Pancreas (tissue), 10 donors: ENCODE measurements around the gene ZBTB20. TPM values are rescaled to one million over a fixed set of nuclear protein-coding genes. Genes with fewer than 3 reads are reported as not detected.

Source experiments
- ATAC-seq, 4 donors: fragments of 200-7000 bp; cut with Tn5 transposase; one replicate each; pipeline versions ENCODE4 v1.8.0 to v1.9.1; 2020; ENCODE audit warnings: mild to moderate bottlenecking in 4 of 4, moderate library complexity in 4 of 4
- DNase-seq, 6 donors: peaks; one replicate each; pipeline ENCODE4 v3.0.0-alpha.2; 2020
- FAIRE-seq: peaks from 2 replicates; lab custom pipeline; 2012; peaks lifted over from hg19 to GRCh38; lab: Jason Lieb, UNC
- H3K27ac ChIP-seq, 4 donors: fragments of 200-600 bp; sonication (generic); 1 replicate in 3 of 4; 2 replicates in 1 of 4; pipeline versions ENCODE4 v1.5.0 to v1.8.0; 2020
- H3K27me3 ChIP-seq, 4 donors: fragments of 200-600 bp; one replicate each; pipeline ENCODE4 v1.8.0; 2021
- H3K36me3 ChIP-seq, 3 donors: fragments of 200-600 bp; sonication (generic) in 1 of 3; one replicate each; pipeline versions ENCODE4 v1.5.0 to v1.8.0; 2020 to 2021
- H3K4me1 ChIP-seq, 3 donors: fragments of 200-600 bp; one replicate each; pipeline ENCODE4 v1.8.0; 2021
- H3K4me3 ChIP-seq, 4 donors: fragments of 200-600 bp; sonication (generic) in 2 of 4; one replicate each; pipeline versions ENCODE4 v1.5.0 to v1.8.0; 2020 to 2021
- H3K9me3 ChIP-seq, 4 donors: fragments of 200-600 bp; one replicate each; pipeline ENCODE4 v1.8.0; 2021
- WGBS, 2 donors: extraction: QIAGEN DNeasy Blood & Tissue Kit; methylation state at CpG; one replicate each; pipeline ENCODE4 v1.1.7; 2013; 5-methylcytosine and 5-hydroxymethylcytosine counted together
- intact Hi-C, 3 donors: fragments of 100-400 bp; cut with DNase I; formaldehyde crosslinking; loops; one replicate each; pipeline versions ENCODE4 v1.11.1 to v1.14.2; 2022
- polyA plus RNA-seq, 2 donors: library from polyadenylated mRNA; stranded (reverse); fragments of 200-250 nt; gene quantifications; one replicate each; pipeline ENCODE4 v1.2.3, GENCODE V29; 2013
- total RNA-seq, 6 donors: library from RNA; stranded (reverse); fragmentation: NEBNext Ultra II Directional in 4 of 6; extraction: Animal tissue kit (Norgen Biotek cat#: 25700) in 4 of 6; gene quantifications; one replicate each; pipeline versions ENCODE4 v1.2.1 to v1.2.4, GENCODE V29; 2021 to 2023
- TF ChIP-seq, protein P1 (sequence below), 4 donors: fragments of 200-600 bp; sonication (generic) in 3 of 4; IDR thresholded peaks; one replicate each; pipeline versions ENCODE4 v1.5.0 to v1.8.0; 2021; ENCODE audit warnings: antibody characterized with exemption in 4 of 4
- donor health status: healthy with polysubstance abuse.
- donor health status: DM: no; HTN: no; CAD: no; lungs with moderate emphysema.
- donor health status: DM: no; HTN: no; CAD: no.
- donor health status: control.
- donor health status: control.
- donor health status: Bipolar disorder and iron deficiency.
- donor health status: DM: yes; HTN: yes; CAD: no.
- donor health status: DM: no; HTN: no; CAD: no.
- donor health status: DM: no; HTN: no; CAD: no.
- donor health status: DM: yes; HTN: yes; CAD: no.

ZBTB20 gene
- total and polyA plus RNA-seq, 8 donors = 1.3 to 81.5 (median 43.7) TPM

DNA sequence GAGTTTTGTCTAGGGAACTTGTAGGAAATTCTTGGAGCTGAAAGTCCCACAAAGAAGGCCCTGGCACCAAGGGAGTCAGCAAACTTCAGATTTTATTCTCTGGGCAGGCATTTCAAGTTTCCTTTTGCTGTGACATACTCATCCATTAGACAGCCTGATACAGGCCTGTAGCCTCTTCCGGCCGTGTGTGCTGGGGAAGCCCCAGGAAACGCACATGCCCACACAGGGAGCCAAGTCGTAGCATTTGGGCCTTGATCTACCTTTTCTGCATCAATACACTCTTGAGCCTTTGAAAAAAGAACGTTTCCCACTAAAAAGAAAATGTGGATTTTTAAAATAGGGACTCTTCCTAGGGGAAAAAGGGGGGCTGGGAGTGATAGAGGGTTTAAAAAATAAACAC, 838.3 kb downstream of the ZBTB20 start:
- Histone ChIP-seq H3K9me3 (no peaks in the 10 kb centered on the region), H3K36me3 (no peaks in the 10 kb centered on the region), H3K27me3 (no peaks in the 10 kb centered on the region), H3K4me1 (no peaks in the 10 kb centered on the region), H3K27ac (no peak overlapping the region), H3K4me3 (no peak overlapping the region)
- ATAC-seq (no peak), FAIRE-seq (no peak), DNase-seq (no peak)
- TF ChIP-seq, protein P1, sequence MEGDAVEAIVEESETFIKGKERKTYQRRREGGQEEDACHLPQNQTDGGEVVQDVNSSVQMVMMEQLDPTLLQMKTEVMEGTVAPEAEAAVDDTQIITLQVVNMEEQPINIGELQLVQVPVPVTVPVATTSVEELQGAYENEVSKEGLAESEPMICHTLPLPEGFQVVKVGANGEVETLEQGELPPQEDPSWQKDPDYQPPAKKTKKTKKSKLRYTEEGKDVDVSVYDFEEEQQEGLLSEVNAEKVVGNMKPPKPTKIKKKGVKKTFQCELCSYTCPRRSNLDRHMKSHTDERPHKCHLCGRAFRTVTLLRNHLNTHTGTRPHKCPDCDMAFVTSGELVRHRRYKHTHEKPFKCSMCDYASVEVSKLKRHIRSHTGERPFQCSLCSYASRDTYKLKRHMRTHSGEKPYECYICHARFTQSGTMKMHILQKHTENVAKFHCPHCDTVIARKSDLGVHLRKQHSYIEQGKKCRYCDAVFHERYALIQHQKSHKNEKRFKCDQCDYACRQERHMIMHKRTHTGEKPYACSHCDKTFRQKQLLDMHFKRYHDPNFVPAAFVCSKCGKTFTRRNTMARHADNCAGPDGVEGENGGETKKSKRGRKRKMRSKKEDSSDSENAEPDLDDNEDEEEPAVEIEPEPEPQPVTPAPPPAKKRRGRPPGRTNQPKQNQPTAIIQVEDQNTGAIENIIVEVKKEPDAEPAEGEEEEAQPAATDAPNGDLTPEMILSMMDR (IDR thresholded peaks at IDR 0.05) = no peak
- WGBS, 2 donors = 59 to 66% methylated on average over 5 of the region's 5 CpGs
- intact Hi-C loops = no loop called here

DNA sequence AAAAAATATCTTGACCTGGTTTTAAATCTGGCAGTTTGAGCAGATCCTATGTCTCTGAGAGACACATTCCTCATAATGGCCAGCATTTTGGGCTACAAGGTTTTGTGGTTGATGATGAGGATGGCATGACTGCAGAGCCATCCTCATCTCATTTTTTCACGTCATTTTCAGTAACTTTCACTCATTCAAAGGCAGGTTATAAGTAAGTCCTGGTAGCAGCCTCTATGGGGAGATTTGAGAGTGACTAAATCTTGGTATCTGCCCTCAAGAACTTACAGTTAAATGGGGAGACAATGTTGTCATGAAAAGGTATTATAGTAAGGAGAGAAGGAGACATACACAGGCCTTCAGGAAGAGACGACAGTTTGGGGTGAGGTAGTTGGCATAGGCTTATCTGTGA, 838.7 kb downstream of the ZBTB20 start:
- WGBS, 2 donors = 59 to 78% methylated on average over 2 of the region's 2 CpGs
- no peak for FAIRE-seq

DNA sequence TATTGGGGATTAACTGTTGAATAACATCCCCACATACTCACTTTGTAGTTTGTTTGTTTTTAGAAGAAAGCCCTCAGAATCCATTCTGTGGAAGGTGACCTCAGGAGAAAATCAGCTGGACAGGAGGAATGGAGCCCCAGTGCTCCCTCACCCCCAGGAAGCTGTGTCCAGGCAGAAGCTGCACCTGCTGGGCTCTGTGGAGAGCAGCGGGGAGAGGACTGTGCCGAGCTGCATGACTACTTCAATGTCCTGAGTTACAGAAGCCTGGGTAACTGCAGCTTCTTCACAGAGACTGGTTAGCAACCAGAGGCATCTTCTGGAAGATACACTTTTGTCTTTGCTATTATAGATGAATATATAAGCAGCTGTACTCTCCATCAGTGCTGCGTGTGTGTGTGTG, 839.3 kb downstream of the ZBTB20 start:
- DNase-seq (no peak), FAIRE-seq (no peak), ATAC-seq (no peak)
- WGBS, 2 donors = 69 to 75% methylated on average over 3 of the region's 3 CpGs
- Histone ChIP-seq H3K4me1 (no peaks in the 10 kb centered on the region), H3K4me3 (no peak overlapping the region), H3K9me3 (no peaks in the 10 kb centered on the region), H3K36me3 (no peaks in the 10 kb centered on the region), H3K27me3 (no peaks in the 10 kb centered on the region), H3K27ac (no peak overlapping the region)
- intact Hi-C loops = no loop called here
- TF ChIP-seq, protein P1 (IDR thresholded peaks at IDR 0.05) = no peak

More for the DNA sequence above, 838.7 kb downstream of the ZBTB20 start:
- H3K27ac ChIP-seq = no peak overlapping the region
- no peaks in the 10 kb centered on the region for H3K4me1 ChIP-seq
- H3K9me3 ChIP-seq = no peaks in the 10 kb centered on the region
- no peaks in the 10 kb centered on the region for H3K36me3 ChIP-seq
- H3K27me3 ChIP-seq = no peaks in the 10 kb centered on the region
- H3K4me3 ChIP-seq = no peak overlapping the region
- TF ChIP-seq, protein P1 (IDR thresholded peaks at IDR 0.05) = no peak
- DNase-seq = no peak
- intact Hi-C loops = no loop called here
- ATAC-seq = no peak

DNA sequence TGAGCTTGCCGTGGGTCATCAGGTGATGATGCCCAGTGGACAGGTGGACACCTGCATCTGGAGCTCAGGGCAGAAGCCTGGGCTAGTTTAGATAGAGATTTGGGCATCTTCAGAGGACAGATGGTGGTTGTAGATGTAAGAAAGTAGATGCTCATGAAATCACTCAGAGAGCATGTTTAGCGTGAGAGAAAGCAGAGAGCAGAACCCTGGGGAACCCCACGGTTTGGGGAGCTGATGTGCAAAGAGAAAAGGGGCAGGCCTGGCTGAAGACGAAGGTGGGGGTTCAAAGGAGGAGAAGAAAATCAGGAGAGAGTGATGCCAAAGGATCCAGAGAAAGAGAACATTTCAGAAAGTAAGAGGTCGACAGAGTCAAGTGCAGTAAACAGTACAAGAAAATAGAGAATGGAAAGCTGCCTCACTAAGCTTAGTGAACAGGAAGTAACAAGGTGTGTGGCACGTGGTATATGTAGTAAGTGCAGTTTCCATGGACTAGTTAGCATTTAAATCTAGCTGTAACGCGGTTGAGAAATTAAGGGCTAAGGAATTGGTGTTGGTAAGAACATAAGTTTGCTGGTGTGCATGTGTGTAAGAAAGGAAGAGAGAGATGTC, 839.8 kb downstream of the ZBTB20 start:
- no peak for FAIRE-seq
- Histone ChIP-seq H3K27ac (no peak overlapping the region), H3K4me1 (no peaks in the 10 kb centered on the region), H3K9me3 (no peaks in the 10 kb centered on the region), H3K27me3 (no peaks in the 10 kb centered on the region), H3K36me3 (no peaks in the 10 kb centered on the region), H3K4me3 (no peak overlapping the region)
- TF ChIP-seq, protein P1 (IDR thresholded peaks at IDR 0.05) = no peak
- 70 to 78% methylated on average over 8 of the region's 8 CpGs for WGBS, 2 donors
- intact Hi-C loops = no loop called here
- no peak for ATAC-seq
- DNase-seq = no peak

DNA sequence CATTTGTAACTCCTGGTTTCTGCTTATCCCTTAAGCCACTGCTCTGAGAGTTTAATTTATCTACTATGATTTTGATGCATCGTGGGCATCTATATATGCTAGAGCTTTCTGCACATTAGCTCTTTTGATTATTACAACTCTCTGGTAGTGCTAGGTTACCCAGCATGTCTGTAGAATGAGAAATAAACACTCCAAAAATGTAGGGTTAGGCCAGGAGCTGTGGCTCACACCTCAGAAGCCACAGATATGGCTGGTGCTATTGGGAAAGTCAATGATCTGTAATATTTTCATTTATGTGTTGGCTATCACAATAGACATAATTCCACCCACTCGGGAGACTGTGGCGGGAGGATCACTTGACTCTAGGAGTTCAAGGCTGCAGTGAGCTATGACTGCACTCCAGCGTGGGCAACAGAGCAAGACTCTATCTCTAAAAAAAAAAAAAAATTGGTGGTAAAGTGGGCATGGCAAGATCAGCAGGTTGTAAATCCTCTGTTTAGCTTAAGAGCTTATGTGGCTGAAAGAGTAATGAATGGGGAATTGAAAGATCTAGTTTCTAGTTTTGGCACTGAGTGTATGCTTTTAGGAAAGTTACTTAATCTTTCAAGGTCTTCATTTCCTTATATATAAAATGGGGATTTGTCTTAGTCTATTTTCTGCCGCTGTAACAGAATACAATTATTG, 847.0 kb downstream of the ZBTB20 start:
- 83 to 90% methylated on average over 5 of the region's 5 CpGs for WGBS, 2 donors
- TF ChIP-seq, protein P1 (IDR thresholded peaks at IDR 0.05) = no peak
- intact Hi-C loops = no loop called here
- FAIRE-seq (no peak), DNase-seq (no peak), ATAC-seq (no peak)
- Histone ChIP-seq H3K27me3 (no peaks in the 10 kb centered on the region), H3K9me3 (no peaks in the 10 kb centered on the region), H3K27ac (no peak overlapping the region), H3K4me1 (no peaks in the 10 kb centered on the region), H3K36me3 (no peaks in the 10 kb centered on the region), H3K4me3 (no peak overlapping the region)
